GM12892 (cell line): ENCODE data around the gene ADAMTS8.

ENCODE experiments used
- POLR2A ChIP-seq: IDR thresholded peaks from 2 replicates; pipeline ENCODE4 v1.6.1; 2011; ENCODE audit warnings: low read depth, low read length, control low read depth
- POLR2AphosphoS5 ChIP-seq: IDR thresholded peaks from 2 replicates; pipeline ENCODE4 v1.6.1; 2011; ENCODE audit warnings: low read depth, low read length, control low read depth

DNA sequence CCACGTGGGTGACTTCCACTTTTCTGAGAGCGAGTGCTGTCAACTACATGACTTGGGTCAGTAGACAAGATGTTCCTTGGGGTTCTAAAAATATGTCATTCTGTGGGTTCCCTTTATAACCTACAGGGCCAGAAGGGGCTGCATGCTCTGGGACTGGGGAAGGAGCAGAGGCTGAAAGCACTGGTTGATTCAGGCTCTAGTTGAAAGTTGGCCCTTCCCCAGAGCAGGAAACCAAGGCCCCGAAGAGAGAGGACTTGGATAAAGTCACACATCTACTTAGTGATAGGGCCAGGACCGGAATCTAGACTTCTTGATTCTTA is 30.0 kb upstream of the ADAMTS8 start:
- no peak for TF ChIP-seq POLR2AphosphoS5
- TF ChIP-seq POLR2A: no peak
